Measurements from ENCODE around the gene EFL1.

GRCh38 chr15:82127581-82127980, 135.0 kb downstream of the EFL1 start:
- no peak for TF ChIP-seq PBX3 (IDR thresholded peaks at IDR 0.05)
- no peak for TF ChIP-seq CTCF (IDR thresholded peaks at IDR 0.05)
- no peak for TF ChIP-seq SMC3 (IDR thresholded peaks at IDR 0.05)
- TF ChIP-seq PHF8 (IDR thresholded peaks at IDR 0.05; ENCODE audit: borderline replicate concordance, low read depth) = no peak
- no peak for TF ChIP-seq ESRRA (IDR thresholded peaks at IDR 0.05; ENCODE audit: borderline replicate concordance, low read length)
- no peak for TF ChIP-seq TP53 (CRISPR knock-in tag; IDR thresholded peaks at IDR 0.05)
- TF ChIP-seq RFX5 (IDR thresholded peaks at IDR 0.05) = no peak
- TF ChIP-seq EP300 (IDR thresholded peaks at IDR 0.05) = no peak
- TF ChIP-seq POLR2A (IDR thresholded peaks at IDR 0.05; ENCODE audit: low read length) = no peak
- TF ChIP-seq HOXA7 (CRISPR knock-in tag; IDR thresholded peaks at IDR 0.05) = no peak
- no peak for TF ChIP-seq RAD21 (conservative IDR thresholded peaks at IDR 0.05 in 1 of 2, IDR thresholded peaks at IDR 0.05 in 1 of 2)
